ENCODE measurements around the gene MDGA2. TPM values are rescaled to one million over a fixed set of nuclear protein-coding genes. Genes with fewer than 3 reads are reported as not detected.

Gene MDGA2
- total and polyA plus RNA-seq, 2 of the 8 experiments (the other 6 are each of a cell fraction or from before 2014, with no cell fraction given), result 0.11 to 0.69 TPM

DNA sequence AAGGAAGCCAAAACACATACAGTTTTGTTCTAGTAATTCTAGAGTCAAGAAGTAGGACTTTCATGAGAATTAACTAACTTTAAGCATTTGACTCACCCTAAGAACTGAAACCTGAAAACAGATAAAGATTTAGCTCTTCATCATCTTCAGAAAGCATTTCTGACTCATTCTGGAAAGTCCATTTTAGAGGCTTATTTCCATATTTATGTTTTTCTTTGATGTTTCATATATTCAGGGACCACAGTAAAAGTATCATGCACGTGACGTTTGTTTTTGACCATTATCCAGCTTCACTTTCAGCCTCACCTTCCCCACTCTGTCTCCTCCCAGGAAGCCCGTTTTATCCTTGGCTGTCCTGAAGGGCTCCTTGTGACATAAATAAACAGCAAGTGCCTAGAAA is 79.2 kb downstream of the MDGA2 start:
- H3K27me3 ChIP-seq (replicated peaks in 1 of 4; ENCODE audit: control insufficient read depth in 3 of 4, extremely low read depth in 1 of 4, insufficient read depth in 3 of 4, low read length in 3 of 4), result no peaks in the 10 kb centered on the region
- H3K18ac ChIP-seq (ENCODE audit: extremely low read depth, low read length), result no peak overlapping the region
- no peak overlapping the region for H3K9ac ChIP-seq (replicated peaks in 1 of 4; ENCODE audit: extremely low read depth in 1 of 4, low read depth in 3 of 4, low read length in 3 of 4)
- H3K56ac ChIP-seq (replicated peaks; ENCODE audit: insufficient read length, low read depth, low read length), result no peak overlapping the region
- no peak for FAIRE-seq
- H3K4me1 ChIP-seq (replicated peaks in 1 of 4; ENCODE audit: control insufficient read depth in 3 of 4, insufficient read depth in 4 of 4, low read length in 3 of 4), result no peaks in the 10 kb centered on the region
- no peaks in the 10 kb centered on the region for H4K20me1 ChIP-seq (replicated peaks in 1 of 2; ENCODE audit: control insufficient read depth in 1 of 2, insufficient read depth in 2 of 2, low read length in 2 of 2)
- H2BK20ac ChIP-seq (ENCODE audit: low read length), result no peak overlapping the region
- H3K79me2 ChIP-seq (ENCODE audit: control insufficient read depth in 1 of 2, insufficient read depth in 2 of 2, low read length in 2 of 2), result no peaks in the 10 kb centered on the region
- H2BK120ac ChIP-seq (replicated peaks; ENCODE audit: low read depth, low read length), result no peak overlapping the region
- WGBS, 2 experiments (ENCODE audit: extremely low coverage in 1 of 2, insufficient coverage in 1 of 2, insufficient read length in 1 of 2, insufficient replicate concordance in 2 of 2, low coverage in 1 of 2, low lambda C conversion rate in 2 of 2, missing lambda C conversion rate in 1 of 2), result 92% methylated on average over 3 of the region's 3 CpGs; no CpG with 5 or more reads in 1 of the 2 experiments
- H3K4me3 ChIP-seq (ENCODE audit: extremely low read depth in 1 of 4, insufficient read depth in 2 of 4, low read depth in 3 of 4, low read length in 4 of 4), result no peak overlapping the region
- DNase-seq (ENCODE audit: low read depth in 1 of 2, low spot score in 2 of 2), result no peak
- H4K8ac ChIP-seq (ENCODE audit: extremely low read depth, insufficient read depth, low read length), result no peak overlapping the region
- ChIA-PET CTCF (ENCODE audit: partially characterized antibody) (no interaction called here), POLR2A (ENCODE audit: partially characterized antibody) (no interaction called here)
- H2BK15ac ChIP-seq (ENCODE audit: low read length), result no peak overlapping the region
- H2AFZ ChIP-seq (ENCODE audit: low read length), result no peak overlapping the region
- no peak overlapping the region for H2BK12ac ChIP-seq (ENCODE audit: low read depth, low read length)
- H3K27ac ChIP-seq (ENCODE audit: low read depth, low read length), result no peak overlapping the region
- no peak overlapping the region for H3K4ac ChIP-seq (replicated peaks; ENCODE audit: insufficient read length, low read depth, low read length)
- no peak overlapping the region for H3K23ac ChIP-seq (ENCODE audit: insufficient read length)
- H3K14ac ChIP-seq (ENCODE audit: insufficient read length), result no peak overlapping the region
- H4K91ac ChIP-seq (replicated peaks; ENCODE audit: insufficient read length, low read length), result no peak overlapping the region
- no peak overlapping the region for H2AK5ac ChIP-seq (ENCODE audit: low read depth, low read length)
- H4K5ac ChIP-seq (ENCODE audit: insufficient read length, low read depth, low read length), result no peak overlapping the region
- no peak for TF ChIP-seq EZH2 (IDR thresholded peaks at IDR 0.05; ENCODE audit: low read depth, low read length, severe bottlenecking)
- no peaks in the 10 kb centered on the region for H3K23me2 ChIP-seq (ENCODE audit: low read depth, low read length)
- no peaks in the 10 kb centered on the region for H3K36me3 ChIP-seq (ENCODE audit: control insufficient read depth in 2 of 4, insufficient read depth in 4 of 4, low read length in 3 of 4)
- H3K9me3 ChIP-seq (ENCODE audit: insufficient read depth in 2 of 2, low read depth in 1 of 2, low read length in 1 of 2), result no peaks in the 10 kb centered on the region
- H2BK5ac ChIP-seq (ENCODE audit: low read depth, low read length), result no peak overlapping the region
- H3K4me2 ChIP-seq (ENCODE audit: insufficient read depth in 1 of 2, low read depth in 2 of 2, low read length in 2 of 2), result no peak overlapping the region
- no peaks in the 10 kb centered on the region for H3K79me1 ChIP-seq (ENCODE audit: low read depth, low read length)

All from H1 (cell line).